Subcutaneous abdominal adipose tissue (tissue), 5 donors: ENCODE measurements around the gene VPREB3.

Experiments used
- H3K27ac ChIP-seq: one replicate; pipeline ENCODE4 v1.7.0; 2013; ENCODE audit warnings: low read depth, mild to moderate bottlenecking, inconsistent platforms, low read length, moderate library complexity
- H3K27me3 ChIP-seq, 5 donors: one replicate each; pipeline ENCODE4 v1.7.0; 2013; ENCODE audit warnings: low read length in 5 of 5, inconsistent platforms in 1 of 5; ENCODE audit not compliant: control insufficient read depth in 5 of 5, insufficient read depth in 4 of 5
- H3K36me3 ChIP-seq, 5 donors: one replicate each; pipeline ENCODE4 v1.7.0; 2013; ENCODE audit warnings: low read length in 5 of 5; ENCODE audit not compliant: control insufficient read depth in 5 of 5, insufficient read depth in 5 of 5
- H3K4me1 ChIP-seq, 5 donors: one replicate each; pipeline ENCODE4 v1.7.0; 2013; ENCODE audit warnings: low read length in 5 of 5, mild to moderate bottlenecking in 3 of 5, moderate library complexity in 1 of 5; ENCODE audit not compliant: control insufficient read depth in 5 of 5, insufficient read depth in 5 of 5
- H3K4me3 ChIP-seq, 5 donors: one replicate each; pipeline ENCODE4 v1.7.0; 2013; ENCODE audit warnings: low read length in 5 of 5, low read depth in 1 of 5
- H3K9ac ChIP-seq, 5 donors: one replicate each; pipeline ENCODE4 v1.7.0; 2013; ENCODE audit warnings: low read length in 5 of 5, mild to moderate bottlenecking in 4 of 5, moderate library complexity in 3 of 5
- H3K9me3 ChIP-seq, 5 donors: one replicate each; pipeline ENCODE4 v1.7.0; 2013; ENCODE audit warnings: low read length in 5 of 5; ENCODE audit not compliant: control insufficient read depth in 5 of 5
- donor health status: healthy.
- donor health status: healthy.
- donor health status: healthy.
- donor health status: healthy.
- donor health status: healthy.

VPREB3 gene

GRCh38 chr22:23705358-23705757 lies 48.9 kb downstream of the VPREB3 start:
- Histone ChIP-seq H3K27ac (no peak overlapping the region), H3K4me3 (no peak overlapping the region), H3K4me1 (no peaks in the 10 kb centered on the region), H3K27me3 (no peaks in the 10 kb centered on the region), H3K36me3 (peaks cover 64 to 97% (median 78%) of the 10 kb centered on the region in 5 donors), H3K9ac (no peak overlapping the region), H3K9me3 (no peaks in the 10 kb centered on the region)

- no peak overlapping the region for H3K9ac ChIP-seq
- H3K27ac ChIP-seq, result no peak overlapping the region
- H3K27me3 ChIP-seq, result no peaks in the 10 kb centered on the region
- no peak overlapping the region for H3K4me3 ChIP-seq
- H3K9me3 ChIP-seq, result no peaks in the 10 kb centered on the region
- no peaks in the 10 kb centered on the region for H3K4me1 ChIP-seq
- peaks cover 64 to 97% (median 79%) of the 10 kb centered on the region in 5 donors for H3K36me3 ChIP-seq
These were observed 49.4 kb downstream of the VPREB3 start for GRCh38 chr22:23704829-23705228.

DNA sequence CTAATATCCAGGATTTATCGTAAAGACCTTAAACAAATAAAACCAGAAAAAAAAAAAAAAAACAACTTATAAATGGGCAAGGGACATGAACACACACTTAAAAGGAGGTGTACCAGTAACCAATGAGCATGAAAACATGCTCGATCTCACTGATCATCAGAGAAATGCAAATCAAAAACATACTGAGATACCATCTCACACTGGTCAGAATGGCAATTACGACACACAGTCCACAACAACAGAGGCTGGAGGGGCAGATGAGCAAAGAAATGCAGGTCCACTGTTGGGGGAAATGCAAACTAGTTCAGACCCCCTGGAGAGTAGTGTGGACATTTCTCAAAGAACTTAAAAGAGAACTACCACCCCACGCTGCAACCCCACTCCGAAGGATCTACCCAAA lies 50.2 kb downstream of the VPREB3 start:
- H3K36me3 ChIP-seq, result peaks cover 58 to 94% (median 76%) of the 10 kb centered on the region in 5 donors
- H3K27ac ChIP-seq, result no peak overlapping the region
- H3K4me1 ChIP-seq, result no peaks in the 10 kb centered on the region
- no peaks in the 10 kb centered on the region for H3K9me3 ChIP-seq
- H3K9ac ChIP-seq, result no peak overlapping the region
- no peaks in the 10 kb centered on the region for H3K27me3 ChIP-seq
- H3K4me3 ChIP-seq, result no peak overlapping the region
